ENCODE measurements around the gene FECH.

- TF ChIP-seq, protein P1, sequence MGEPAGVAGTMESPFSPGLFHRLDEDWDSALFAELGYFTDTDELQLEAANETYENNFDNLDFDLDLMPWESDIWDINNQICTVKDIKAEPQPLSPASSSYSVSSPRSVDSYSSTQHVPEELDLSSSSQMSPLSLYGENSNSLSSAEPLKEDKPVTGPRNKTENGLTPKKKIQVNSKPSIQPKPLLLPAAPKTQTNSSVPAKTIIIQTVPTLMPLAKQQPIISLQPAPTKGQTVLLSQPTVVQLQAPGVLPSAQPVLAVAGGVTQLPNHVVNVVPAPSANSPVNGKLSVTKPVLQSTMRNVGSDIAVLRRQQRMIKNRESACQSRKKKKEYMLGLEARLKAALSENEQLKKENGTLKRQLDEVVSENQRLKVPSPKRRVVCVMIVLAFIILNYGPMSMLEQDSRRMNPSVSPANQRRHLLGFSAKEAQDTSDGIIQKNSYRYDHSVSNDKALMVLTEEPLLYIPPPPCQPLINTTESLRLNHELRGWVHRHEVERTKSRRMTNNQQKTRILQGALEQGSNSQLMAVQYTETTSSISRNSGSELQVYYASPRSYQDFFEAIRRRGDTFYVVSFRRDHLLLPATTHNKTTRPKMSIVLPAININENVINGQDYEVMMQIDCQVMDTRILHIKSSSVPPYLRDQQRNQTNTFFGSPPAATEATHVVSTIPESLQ (CRISPR knock-in tag; IDR thresholded peaks at IDR 0.05) = no peak
- TF ChIP-seq, protein P2, sequence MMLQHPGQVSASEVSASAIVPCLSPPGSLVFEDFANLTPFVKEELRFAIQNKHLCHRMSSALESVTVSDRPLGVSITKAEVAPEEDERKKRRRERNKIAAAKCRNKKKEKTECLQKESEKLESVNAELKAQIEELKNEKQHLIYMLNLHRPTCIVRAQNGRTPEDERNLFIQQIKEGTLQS (CRISPR knock-in tag; conservative IDR thresholded peaks at IDR 0.05) = no peak
- TF ChIP-seq, protein P3, sequence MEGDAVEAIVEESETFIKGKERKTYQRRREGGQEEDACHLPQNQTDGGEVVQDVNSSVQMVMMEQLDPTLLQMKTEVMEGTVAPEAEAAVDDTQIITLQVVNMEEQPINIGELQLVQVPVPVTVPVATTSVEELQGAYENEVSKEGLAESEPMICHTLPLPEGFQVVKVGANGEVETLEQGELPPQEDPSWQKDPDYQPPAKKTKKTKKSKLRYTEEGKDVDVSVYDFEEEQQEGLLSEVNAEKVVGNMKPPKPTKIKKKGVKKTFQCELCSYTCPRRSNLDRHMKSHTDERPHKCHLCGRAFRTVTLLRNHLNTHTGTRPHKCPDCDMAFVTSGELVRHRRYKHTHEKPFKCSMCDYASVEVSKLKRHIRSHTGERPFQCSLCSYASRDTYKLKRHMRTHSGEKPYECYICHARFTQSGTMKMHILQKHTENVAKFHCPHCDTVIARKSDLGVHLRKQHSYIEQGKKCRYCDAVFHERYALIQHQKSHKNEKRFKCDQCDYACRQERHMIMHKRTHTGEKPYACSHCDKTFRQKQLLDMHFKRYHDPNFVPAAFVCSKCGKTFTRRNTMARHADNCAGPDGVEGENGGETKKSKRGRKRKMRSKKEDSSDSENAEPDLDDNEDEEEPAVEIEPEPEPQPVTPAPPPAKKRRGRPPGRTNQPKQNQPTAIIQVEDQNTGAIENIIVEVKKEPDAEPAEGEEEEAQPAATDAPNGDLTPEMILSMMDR (IDR thresholded peaks at IDR 0.05) = no peak
- TF ChIP-seq JUN (CRISPR knock-in tag; IDR thresholded peaks at IDR 0.05) (no peak), MAX (CRISPR knock-in tag; IDR thresholded peaks at IDR 0.05) (no peak)
Measured at GRCh38 chr18:57585421-57585820, 1.1 kb downstream of the FECH start.
